Glutamatergic neuron (in vitro differentiated cells): ENCODE results near the gene PELI2. TPM values are rescaled to one million over a fixed set of nuclear protein-coding genes. Genes with fewer than 3 reads are reported as not detected.
A peak's percentile ranks its signal among the peaks of the same experiment; 100 is the strongest.

Source experiments
- DNase-seq: peaks from one replicate; pipeline ENCODE4 v3.0.0; 2022
- H3K27ac Mint-ChIP-seq: one replicate; pipeline ENCODE4 v1.8.0; 2020; ENCODE audit warnings: mild to moderate bottlenecking, mixed read lengths, inconsistent platforms; ENCODE audit not compliant: unreplicated experiment
- H3K27me3 Mint-ChIP-seq: one replicate; pipeline ENCODE4 v1.8.0; 2020; ENCODE audit warnings: mild to moderate bottlenecking, moderate library complexity, mixed read lengths, inconsistent platforms; ENCODE audit not compliant: unreplicated experiment
- H3K36me3 Mint-ChIP-seq: one replicate; pipeline ENCODE4 v1.8.0; 2020; ENCODE audit warnings: mild to moderate bottlenecking, mixed read lengths, inconsistent platforms; ENCODE audit not compliant: unreplicated experiment
- H3K4me1 Mint-ChIP-seq: one replicate; pipeline ENCODE4 v1.8.0; 2020; ENCODE audit warnings: mild to moderate bottlenecking, low read depth, mixed read lengths, inconsistent platforms; ENCODE audit not compliant: unreplicated experiment
- H3K4me3 Mint-ChIP-seq: one replicate; pipeline ENCODE4 v1.8.0; 2020; ENCODE audit warnings: mild to moderate bottlenecking, mixed read lengths, inconsistent platforms; ENCODE audit not compliant: unreplicated experiment
- H3K9me3 Mint-ChIP-seq: one replicate; pipeline ENCODE4 v1.8.0; 2020; ENCODE audit warnings: mild to moderate bottlenecking, moderate library complexity, mixed read lengths, inconsistent platforms; ENCODE audit not compliant: unreplicated experiment
- long read RNA-seq: library from polyadenylated mRNA; unstranded; transcript quantifications from one replicate; pipeline ENCODE4 v2.0.0, GENCODE V29; 2020; ENCODE audit not compliant: unreplicated experiment
- total RNA-seq: library from RNA; stranded (reverse); fragmentation: NEBNext Ultra II Directional; extraction: Animal tissue kit (Norgen Biotek cat#: 25700); gene quantifications from one replicate; pipeline ENCODE4 v1.2.1, GENCODE V29; 2021; ENCODE audit not compliant: unreplicated experiment
- TF ChIP-seq, protein P1 (sequence below): fragments of 200-600 bp; sonication (generic); IDR thresholded peaks from one replicate; pipeline ENCODE4 v1.5.0; 2021; ENCODE audit not compliant: partially characterized antibody, unreplicated experiment

PELI2 gene, protein sequence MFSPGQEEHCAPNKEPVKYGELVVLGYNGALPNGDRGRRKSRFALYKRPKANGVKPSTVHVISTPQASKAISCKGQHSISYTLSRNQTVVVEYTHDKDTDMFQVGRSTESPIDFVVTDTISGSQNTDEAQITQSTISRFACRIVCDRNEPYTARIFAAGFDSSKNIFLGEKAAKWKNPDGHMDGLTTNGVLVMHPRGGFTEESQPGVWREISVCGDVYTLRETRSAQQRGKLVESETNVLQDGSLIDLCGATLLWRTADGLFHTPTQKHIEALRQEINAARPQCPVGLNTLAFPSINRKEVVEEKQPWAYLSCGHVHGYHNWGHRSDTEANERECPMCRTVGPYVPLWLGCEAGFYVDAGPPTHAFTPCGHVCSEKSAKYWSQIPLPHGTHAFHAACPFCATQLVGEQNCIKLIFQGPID
- 158 TPM for total RNA-seq
- long read RNA-seq, partial matches to known transcripts = 2 of 13 reads
- long read RNA-seq, other reads (novel, unspliced or antisense) = 11 of 13 reads

- Mint-ChIP-seq H3K27me3 (peaks cover 17% of the 10 kb centered on the region), H3K4me3 (peak within 1 kb of the TSS; percentile 91), H3K9me3 (peaks cover 29% of the 10 kb centered on the region), H3K36me3 (no peaks in the 10 kb centered on the region), H3K4me1 (peaks cover 43% of the 10 kb centered on the region), H3K27ac (peak within 1 kb of the TSS; percentile 89)
- TF ChIP-seq, protein P1, sequence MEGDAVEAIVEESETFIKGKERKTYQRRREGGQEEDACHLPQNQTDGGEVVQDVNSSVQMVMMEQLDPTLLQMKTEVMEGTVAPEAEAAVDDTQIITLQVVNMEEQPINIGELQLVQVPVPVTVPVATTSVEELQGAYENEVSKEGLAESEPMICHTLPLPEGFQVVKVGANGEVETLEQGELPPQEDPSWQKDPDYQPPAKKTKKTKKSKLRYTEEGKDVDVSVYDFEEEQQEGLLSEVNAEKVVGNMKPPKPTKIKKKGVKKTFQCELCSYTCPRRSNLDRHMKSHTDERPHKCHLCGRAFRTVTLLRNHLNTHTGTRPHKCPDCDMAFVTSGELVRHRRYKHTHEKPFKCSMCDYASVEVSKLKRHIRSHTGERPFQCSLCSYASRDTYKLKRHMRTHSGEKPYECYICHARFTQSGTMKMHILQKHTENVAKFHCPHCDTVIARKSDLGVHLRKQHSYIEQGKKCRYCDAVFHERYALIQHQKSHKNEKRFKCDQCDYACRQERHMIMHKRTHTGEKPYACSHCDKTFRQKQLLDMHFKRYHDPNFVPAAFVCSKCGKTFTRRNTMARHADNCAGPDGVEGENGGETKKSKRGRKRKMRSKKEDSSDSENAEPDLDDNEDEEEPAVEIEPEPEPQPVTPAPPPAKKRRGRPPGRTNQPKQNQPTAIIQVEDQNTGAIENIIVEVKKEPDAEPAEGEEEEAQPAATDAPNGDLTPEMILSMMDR = no peak
- DNase-seq = peak; percentile 90
These were observed at the start of gene PELI2 for GRCh38 chr14:56117765-56118610. Gene PELI2 (plus strand): TSS chr14:56118411. CDS start chr14:56118661, 250 bp downstream.

- TF ChIP-seq, protein P1 = no peak
- Mint-ChIP-seq H3K9me3 (peaks cover 1% of the 10 kb centered on the region), H3K36me3 (no peaks in the 10 kb centered on the region), H3K4me3 (no peak overlapping the region), H3K4me1 (peaks cover 3% of the 10 kb centered on the region), H3K27ac (no peak overlapping the region), H3K27me3 (peaks cover 5% of the 10 kb centered on the region)
- no peak for DNase-seq
These were observed 44.4 kb upstream of the PELI2 start for GRCh38 chr14:56073799-56074198.

DNA sequence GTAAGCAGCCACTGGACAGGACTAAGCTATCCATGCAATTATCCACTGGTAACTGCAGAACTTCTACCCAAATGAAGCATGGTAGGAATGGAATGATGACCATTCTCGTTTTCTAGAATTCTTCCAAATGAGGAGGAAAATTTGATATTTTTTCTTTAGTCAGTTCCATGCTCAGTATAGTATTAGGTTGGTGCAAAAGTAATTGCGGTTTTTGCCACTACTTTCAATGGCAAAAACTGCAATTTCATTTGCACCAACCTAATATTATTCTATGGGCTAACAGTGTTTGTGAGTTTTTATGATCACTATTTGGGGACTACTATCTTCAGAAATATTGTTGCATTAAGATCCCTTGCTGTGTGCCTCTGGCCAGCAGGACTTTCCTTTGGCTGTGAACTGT, 42.9 kb upstream of the PELI2 start:
- Mint-ChIP-seq H3K36me3 (no peaks in the 10 kb centered on the region), H3K27ac (no peak overlapping the region), H3K4me3 (no peak overlapping the region), H3K4me1 (peaks cover 3% of the 10 kb centered on the region), H3K27me3 (peaks cover 3% of the 10 kb centered on the region), H3K9me3 (peaks cover 1% of the 10 kb centered on the region)
- TF ChIP-seq, protein P1 = no peak
- no peak for DNase-seq

DNA sequence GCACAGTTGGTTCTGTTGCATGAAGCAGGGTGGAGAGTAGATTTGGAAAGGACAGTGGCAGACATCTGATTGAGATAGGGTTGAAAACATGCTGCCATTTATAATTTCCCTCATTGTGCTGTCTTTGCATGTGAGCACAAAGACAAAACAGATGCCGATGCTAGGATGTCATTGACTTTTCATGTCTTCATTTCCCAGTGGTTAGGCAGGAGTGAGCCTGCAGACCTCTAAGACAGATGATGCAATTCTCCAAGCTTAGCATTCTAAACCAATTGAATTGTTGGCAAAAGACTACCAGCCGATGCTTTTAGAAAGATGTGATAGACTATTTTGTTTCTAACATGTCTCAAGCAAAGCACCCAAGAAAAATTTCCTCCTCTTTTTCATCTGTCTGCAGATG, 37.1 kb upstream of the PELI2 start:
- H3K4me3 Mint-ChIP-seq = no peak overlapping the region
- TF ChIP-seq, protein P1 = no peak
- no peak for DNase-seq
- H3K36me3 Mint-ChIP-seq = no peaks in the 10 kb centered on the region
- H3K27me3 Mint-ChIP-seq = no peaks in the 10 kb centered on the region
- H3K9me3 Mint-ChIP-seq = peaks cover 1% of the 10 kb centered on the region
- peaks cover 15% of the 10 kb centered on the region for H3K4me1 Mint-ChIP-seq
- H3K27ac Mint-ChIP-seq = peak overlapping the region; percentile 78
